Glutamatergic neuron (in vitro differentiated cells): Measurements from ENCODE around the gene PCDHA3. TPM values are rescaled to one million over a fixed set of nuclear protein-coding genes. Genes with fewer than 3 reads are reported as not detected.
"Not testable (repeated sequence)": the region's sequence is repeated elsewhere in the genome, so short reads cannot be mapped to it uniquely, and the experiment has no call there.

Source experiments
- DNase-seq: peaks from one replicate; pipeline ENCODE4 v3.0.0; 2022
- H3K27ac Mint-ChIP-seq: one replicate; pipeline ENCODE4 v1.8.0; 2020; ENCODE audit warnings: mild to moderate bottlenecking, mixed read lengths, inconsistent platforms; ENCODE audit not compliant: unreplicated experiment
- H3K27me3 Mint-ChIP-seq: one replicate; pipeline ENCODE4 v1.8.0; 2020; ENCODE audit warnings: mild to moderate bottlenecking, moderate library complexity, mixed read lengths, inconsistent platforms; ENCODE audit not compliant: unreplicated experiment
- H3K36me3 Mint-ChIP-seq: one replicate; pipeline ENCODE4 v1.8.0; 2020; ENCODE audit warnings: mild to moderate bottlenecking, mixed read lengths, inconsistent platforms; ENCODE audit not compliant: unreplicated experiment
- H3K4me1 Mint-ChIP-seq: one replicate; pipeline ENCODE4 v1.8.0; 2020; ENCODE audit warnings: mild to moderate bottlenecking, low read depth, mixed read lengths, inconsistent platforms; ENCODE audit not compliant: unreplicated experiment
- H3K4me3 Mint-ChIP-seq: one replicate; pipeline ENCODE4 v1.8.0; 2020; ENCODE audit warnings: mild to moderate bottlenecking, mixed read lengths, inconsistent platforms; ENCODE audit not compliant: unreplicated experiment
- H3K9me3 Mint-ChIP-seq: one replicate; pipeline ENCODE4 v1.8.0; 2020; ENCODE audit warnings: mild to moderate bottlenecking, moderate library complexity, mixed read lengths, inconsistent platforms; ENCODE audit not compliant: unreplicated experiment
- CTCF ChIP-seq: fragments of 200-600 bp; sonication (generic); IDR thresholded peaks from one replicate; pipeline ENCODE4 v1.5.0; 2021; ENCODE audit not compliant: partially characterized antibody, unreplicated experiment
- total RNA-seq: library from RNA; stranded (reverse); fragmentation: NEBNext Ultra II Directional; extraction: Animal tissue kit (Norgen Biotek cat#: 25700); gene quantifications from one replicate; pipeline ENCODE4 v1.2.1, GENCODE V29; 2021; ENCODE audit not compliant: unreplicated experiment

Gene PCDHA3
- total RNA-seq, 1 donor from 2014 or later, result 17.9 TPM

GRCh38 chr5:140806834-140807775 lies 6.2 kb downstream of the PCDHA3 start, which contains the start of gene PCDHA4:
PCDHA4 (plus strand) TSS chr5:140807068.
- peaks cover 29% of the 10 kb centered on the region for H3K9me3 Mint-ChIP-seq

GRCh38 chr5:140808241-140808888 lies 7.5 kb downstream of the PCDHA3 start:
- Mint-ChIP-seq H3K4me3 (peak overlapping the region; percentile 92), H3K9me3 (peaks cover 27% of the 10 kb centered on the region), H3K36me3 (peaks cover 53% of the 10 kb centered on the region)
- DNase-seq, H3K27ac Mint-ChIP-seq, H3K27me3 Mint-ChIP-seq, H3K4me1 Mint-ChIP-seq: not testable (repeated sequence)

More at GRCh38 chr5:140806834-140807775, 6.2 kb downstream of the PCDHA3 start, which contains the start of gene PCDHA4:
- Mint-ChIP-seq H3K4me3 (peak within 1 kb of the TSS; percentile 92), H3K36me3 (peaks cover 55% of the 10 kb centered on the region), H3K27ac (peak within 1 kb of the TSS; percentile 98), H3K4me1 (peaks cover 5% of the 10 kb centered on the region), H3K27me3 (no peaks in the 10 kb centered on the region)
- peak; percentile 80 for TF ChIP-seq CTCF
- peak; percentile 88 for DNase-seq

GRCh38 chr5:140808889-140809291 lies 8.0 kb downstream of the PCDHA3 start:
- no peak for TF ChIP-seq CTCF
- peaks cover 5% of the 10 kb centered on the region for H3K4me1 Mint-ChIP-seq
- no peak overlapping the region for H3K27ac Mint-ChIP-seq
- H3K27me3 Mint-ChIP-seq, result no peaks in the 10 kb centered on the region
- H3K36me3 Mint-ChIP-seq, result peaks cover 48% of the 10 kb centered on the region
- DNase-seq, result no peak
- peaks cover 25% of the 10 kb centered on the region for H3K9me3 Mint-ChIP-seq
- H3K4me3 Mint-ChIP-seq, result peak overlapping the region; percentile 52

- no peak within 1 kb of the TSS for H3K27ac Mint-ChIP-seq
- no peak within 1 kb of the TSS for H3K4me3 Mint-ChIP-seq
- TF ChIP-seq CTCF, result no peak
- H3K4me1 Mint-ChIP-seq, result no peaks in the 10 kb centered on the region
- H3K36me3 Mint-ChIP-seq, result peaks cover 31% of the 10 kb centered on the region
- DNase-seq, result no peak
- H3K9me3 Mint-ChIP-seq, result peaks cover 9% of the 10 kb centered on the region
- no peaks in the 10 kb centered on the region for H3K27me3 Mint-ChIP-seq
These were observed 20.8 kb downstream of the PCDHA3 start, which contains the start of gene PCDHA5 for GRCh38 chr5:140821375-140822280. PCDHA5 (plus strand) TSS chr5:140821613.

GRCh38 chr5:140822281-140822629 lies 21.4 kb downstream of the PCDHA3 start:
- Mint-ChIP-seq H3K4me1 (peaks cover 1% of the 10 kb centered on the region), H3K27ac (no peak overlapping the region), H3K36me3 (peaks cover 29% of the 10 kb centered on the region), H3K9me3 (peaks cover 9% of the 10 kb centered on the region), H3K27me3 (no peaks in the 10 kb centered on the region), H3K4me3 (no peak overlapping the region)
- no peak for TF ChIP-seq CTCF
- DNase-seq, result no peak

- Mint-ChIP-seq H3K36me3 (peaks cover 27% of the 10 kb centered on the region), H3K9me3 (peaks cover 14% of the 10 kb centered on the region)
- H3K27ac Mint-ChIP-seq, H3K4me3 Mint-ChIP-seq, H3K27me3 Mint-ChIP-seq, H3K4me1 Mint-ChIP-seq, DNase-seq: not testable (repeated sequence)
These were observed 22.1 kb downstream of the PCDHA3 start for GRCh38 chr5:140822969-140823368.
